ENCODE measurements around the gene C2CD3. TPM values are rescaled to one million over a fixed set of nuclear protein-coding genes. Genes with fewer than 3 reads are reported as not detected.

Gene C2CD3
- total RNA-seq, 2 donors from 2014 or later, result 31.1 to 35.2 TPM

GRCh38 chr11:74033046-74033445 is 137.8 kb downstream of the C2CD3 start:
- Mint-ChIP-seq H3K9me3 (no peaks in the 10 kb centered on the region), H3K4me3 (no peak overlapping the region), H3K36me3 (ENCODE audit: insufficient read depth in 2 of 2) (peaks cover 5 to 6% of the 10 kb centered on the region in 2 donors), H3K27me3 (ENCODE audit: low read depth) (no peaks in the 10 kb centered on the region), H3K4me1 (ENCODE audit: low read depth) (peaks cover 33% of the 10 kb centered on the region), H3K27ac (no peak overlapping the region)
- DNase-seq (no peak), ATAC-seq (replicated peaks in 1 of 2) (no peak)

GRCh38 chr11:74030723-74031676 is 139.8 kb downstream of the C2CD3 start:
- DNase-seq, result no peak
- peaks cover 4 to 5% of the 10 kb centered on the region in 2 donors for H3K36me3 Mint-ChIP-seq (ENCODE audit: insufficient read depth in 2 of 2)

GRCh38 chr11:74025467-74026166 is 145.2 kb downstream of the C2CD3 start:
- Mint-ChIP-seq H3K4me1 (ENCODE audit: low read depth) (peaks cover 60% of the 10 kb centered on the region), H3K36me3 (ENCODE audit: insufficient read depth in 2 of 2) (peaks cover 5 to 9% of the 10 kb centered on the region in 2 donors), H3K27ac (peak overlapping the region; percentile 63), H3K9me3 (no peaks in the 10 kb centered on the region), H3K27me3 (ENCODE audit: low read depth) (no peaks in the 10 kb centered on the region), H3K4me3 (peak overlapping the region; percentile 21 to 33)
- DNase-seq (no peak), ATAC-seq (replicated peaks in 1 of 2) (peak; percentile 32 to 60)

More at GRCh38 chr11:74030723-74031676, 139.8 kb downstream of the C2CD3 start:
- H3K27ac Mint-ChIP-seq, result peak overlapping the region; percentile 79
- ATAC-seq (replicated peaks in 1 of 2), result peak; percentile 72 to 77
- no peaks in the 10 kb centered on the region for H3K27me3 Mint-ChIP-seq (ENCODE audit: low read depth)
- no peaks in the 10 kb centered on the region for H3K9me3 Mint-ChIP-seq
- H3K4me1 Mint-ChIP-seq (ENCODE audit: low read depth), result peaks cover 46% of the 10 kb centered on the region
- H3K4me3 Mint-ChIP-seq, result peak overlapping the region; percentile 61 to 69

GRCh38 chr11:74024261-74025029 is 146.4 kb downstream of the C2CD3 start:
- Mint-ChIP-seq H3K27ac (peak overlapping the region; percentile 96), H3K27me3 (ENCODE audit: low read depth) (no peaks in the 10 kb centered on the region), H3K36me3 (ENCODE audit: insufficient read depth in 2 of 2) (peaks cover 3 to 8% of the 10 kb centered on the region in 2 donors), H3K9me3 (no peaks in the 10 kb centered on the region), H3K4me3 (peak overlapping the region; percentile 46 to 75), H3K4me1 (ENCODE audit: low read depth) (peaks cover 49% of the 10 kb centered on the region)
- DNase-seq, result peak; percentile 73 to 81
- ATAC-seq (replicated peaks in 1 of 2), result peak; percentile 38 to 55

GRCh38 chr11:74023276-74023675 is 147.5 kb downstream of the C2CD3 start:
- peaks cover 44% of the 10 kb centered on the region for H3K4me1 Mint-ChIP-seq (ENCODE audit: low read depth)
- no peaks in the 10 kb centered on the region for H3K9me3 Mint-ChIP-seq
- H3K27ac Mint-ChIP-seq, result peak overlapping the region; percentile 66
- ATAC-seq (replicated peaks in 1 of 2), result no peak
- no peak overlapping the region for H3K4me3 Mint-ChIP-seq
- no peaks in the 10 kb centered on the region for H3K27me3 Mint-ChIP-seq (ENCODE audit: low read depth)
- no peak for DNase-seq
- H3K36me3 Mint-ChIP-seq (ENCODE audit: insufficient read depth in 2 of 2), result peaks cover 3 to 8% of the 10 kb centered on the region in 2 donors

- Mint-ChIP-seq H3K9me3 (no peaks in the 10 kb centered on the region), H3K4me3 (no peak overlapping the region), H3K27me3 (ENCODE audit: low read depth) (no peaks in the 10 kb centered on the region), H3K27ac (no peak overlapping the region), H3K4me1 (ENCODE audit: low read depth) (peaks cover 37% of the 10 kb centered on the region), H3K36me3 (ENCODE audit: insufficient read depth in 2 of 2) (peaks cover 3 to 8% of the 10 kb centered on the region in 2 donors)
- DNase-seq (no peak), ATAC-seq (replicated peaks in 1 of 2) (no peak)
Measured at GRCh38 chr11:74022546-74022945, 148.3 kb downstream of the C2CD3 start.

- no peak for ATAC-seq (replicated peaks in 1 of 2)
- no peak for DNase-seq
- Mint-ChIP-seq H3K27ac (no peak overlapping the region), H3K27me3 (ENCODE audit: low read depth) (no peaks in the 10 kb centered on the region), H3K4me1 (ENCODE audit: low read depth) (peaks cover 39% of the 10 kb centered on the region), H3K36me3 (ENCODE audit: insufficient read depth in 2 of 2) (peaks cover 7 to 8% of the 10 kb centered on the region in 2 donors), H3K9me3 (no peaks in the 10 kb centered on the region), H3K4me3 (no peak overlapping the region)
Measured at GRCh38 chr11:74021998-74022397, 148.8 kb downstream of the C2CD3 start.

GRCh38 chr11:74020539-74020938 is 150.3 kb downstream of the C2CD3 start:
- ATAC-seq (replicated peaks in 1 of 2) (no peak), DNase-seq (no peak)
- Mint-ChIP-seq H3K27me3 (ENCODE audit: low read depth) (no peaks in the 10 kb centered on the region), H3K4me1 (ENCODE audit: low read depth) (peaks cover 42% of the 10 kb centered on the region), H3K27ac (no peak overlapping the region), H3K36me3 (ENCODE audit: insufficient read depth in 2 of 2) (peaks cover 8 to 17% of the 10 kb centered on the region in 2 donors), H3K4me3 (no peak overlapping the region), H3K9me3 (no peaks in the 10 kb centered on the region)

- H3K4me1 Mint-ChIP-seq (ENCODE audit: low read depth), result peaks cover 44% of the 10 kb centered on the region
- no peak overlapping the region for H3K4me3 Mint-ChIP-seq
- peak; percentile 88 to 90 for ATAC-seq (replicated peaks in 1 of 2)
Measured at GRCh38 chr11:74019860-74020259, 150.9 kb downstream of the C2CD3 start.

GRCh38 chr11:74019104-74019738 is 151.6 kb downstream of the C2CD3 start:
- ATAC-seq (replicated peaks in 1 of 2) (peak; percentile 3 to 5), DNase-seq (no peak)
- no peaks in the 10 kb centered on the region for H3K9me3 Mint-ChIP-seq
- peaks cover 45% of the 10 kb centered on the region for H3K4me1 Mint-ChIP-seq (ENCODE audit: low read depth)
- no peak overlapping the region for H3K4me3 Mint-ChIP-seq
- no peak overlapping the region for H3K27ac Mint-ChIP-seq
- H3K36me3 Mint-ChIP-seq (ENCODE audit: insufficient read depth in 2 of 2), result peaks cover 8 to 17% of the 10 kb centered on the region in 2 donors
- no peaks in the 10 kb centered on the region for H3K27me3 Mint-ChIP-seq (ENCODE audit: low read depth)

More at GRCh38 chr11:74019860-74020259, 150.9 kb downstream of the C2CD3 start:
- peak; percentile 80 to 86 for DNase-seq
- Mint-ChIP-seq H3K27me3 (ENCODE audit: low read depth) (no peaks in the 10 kb centered on the region), H3K36me3 (ENCODE audit: insufficient read depth in 2 of 2) (peaks cover 8 to 17% of the 10 kb centered on the region in 2 donors), H3K27ac (no peak overlapping the region), H3K9me3 (no peaks in the 10 kb centered on the region)

- Mint-ChIP-seq H3K36me3 (ENCODE audit: insufficient read depth in 2 of 2) (peaks cover 5 to 14% of the 10 kb centered on the region in 2 donors), H3K4me1 (ENCODE audit: low read depth) (peaks cover 45% of the 10 kb centered on the region), H3K27ac (no peak overlapping the region), H3K27me3 (ENCODE audit: low read depth) (no peaks in the 10 kb centered on the region), H3K9me3 (no peaks in the 10 kb centered on the region), H3K4me3 (no peak overlapping the region)
- DNase-seq (no peak), ATAC-seq (replicated peaks in 1 of 2) (no peak)
Measured at GRCh38 chr11:74018331-74019005, 152.3 kb downstream of the C2CD3 start.

- peaks cover 2 to 14% of the 10 kb centered on the region in 2 donors for H3K36me3 Mint-ChIP-seq (ENCODE audit: insufficient read depth in 2 of 2)
- DNase-seq, result no peak
- no peak overlapping the region for H3K27ac Mint-ChIP-seq
- H3K9me3 Mint-ChIP-seq, result no peaks in the 10 kb centered on the region
- H3K4me3 Mint-ChIP-seq, result no peak overlapping the region
- peaks cover 43% of the 10 kb centered on the region for H3K4me1 Mint-ChIP-seq (ENCODE audit: low read depth)
- ATAC-seq (replicated peaks in 1 of 2), result no peak
- no peaks in the 10 kb centered on the region for H3K27me3 Mint-ChIP-seq (ENCODE audit: low read depth)
Measured at GRCh38 chr11:74017631-74018030, 153.2 kb downstream of the C2CD3 start.

Data from activated T-cell treated with anti-CD3 and anti-CD28 coated beads, Interleukin-2, amount 50 U/mL, for 72 hours (primary cell).